GM19240 (cell line): ENCODE measurements around the gene GALNT18.

Experiments
- DNase-seq: peaks from one replicate; pipeline ENCODE4 v3.0.0; 2011; ENCODE audit warnings: low spot score; ENCODE audit not compliant: insufficient read length

GALNT18 gene

GRCh38 chr11:11501546-11502262 lies 120.1 kb downstream of the GALNT18 start:
- DNase-seq = no peak

GRCh38 chr11:11500744-11501487 lies 120.9 kb downstream of the GALNT18 start:
- DNase-seq = no peak

- DNase-seq = no peak
These were observed 122.5 kb downstream of the GALNT18 start for GRCh38 chr11:11499300-11499699.

DNA sequence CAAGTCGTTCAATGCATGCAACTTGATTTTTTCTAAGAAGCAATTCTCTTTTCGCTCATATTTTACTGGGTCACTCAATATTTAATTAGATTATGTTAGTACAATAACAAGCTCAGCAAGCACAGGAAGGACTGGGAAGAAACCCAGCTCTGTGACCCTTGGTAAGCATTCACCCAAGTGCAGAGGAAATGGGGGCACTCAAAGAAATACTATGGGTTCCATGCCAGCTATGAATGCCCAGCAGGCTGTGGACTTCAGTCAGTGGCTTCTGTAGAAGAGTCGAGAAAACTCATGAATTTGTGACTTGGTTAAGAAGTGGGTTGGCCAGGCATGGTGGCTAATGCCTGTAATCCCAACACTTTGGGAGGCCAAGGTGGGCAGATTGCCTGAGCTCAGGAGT lies 123.6 kb downstream of the GALNT18 start:
- DNase-seq = no peak

DNA sequence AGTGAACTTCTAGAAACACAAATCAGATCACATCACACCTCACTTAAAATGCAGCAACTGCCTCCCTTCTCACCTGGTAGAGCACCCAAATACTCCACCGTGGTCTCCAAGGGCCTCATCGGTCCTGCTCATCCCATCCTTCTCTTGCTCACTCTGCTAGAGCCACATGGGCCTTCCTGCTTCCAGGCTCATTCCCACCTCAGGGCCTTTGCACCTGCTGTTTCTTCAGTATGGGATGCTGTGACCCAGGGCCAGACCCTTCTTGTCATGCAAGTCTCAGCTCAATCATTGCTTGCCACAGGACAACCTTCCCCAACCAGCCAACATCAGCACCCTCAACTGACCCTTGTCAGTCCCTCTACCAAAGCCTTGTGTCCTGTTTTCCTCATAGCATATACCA lies 124.9 kb downstream of the GALNT18 start:
- DNase-seq = no peak

DNA sequence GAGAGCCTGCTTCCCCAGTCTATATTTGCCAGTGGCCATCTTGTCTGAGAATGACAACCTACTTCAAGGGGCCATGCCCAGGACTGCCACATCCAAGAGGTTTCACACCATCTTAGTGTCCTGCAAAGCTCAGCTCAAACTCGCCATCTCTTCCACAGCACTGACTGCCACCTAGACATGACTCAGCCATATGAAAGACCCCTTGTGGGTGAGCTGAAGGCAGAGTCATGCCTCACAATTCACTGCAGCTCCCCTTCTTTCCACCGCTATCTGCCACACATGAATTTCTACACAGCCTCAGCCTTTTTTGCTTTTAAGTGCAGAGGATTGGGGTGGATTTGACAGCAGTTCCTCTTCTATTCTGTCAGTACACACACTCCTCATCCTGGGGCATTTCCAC lies 127.5 kb downstream of the GALNT18 start:
- no peak for DNase-seq

- DNase-seq = no peak
These were observed 128.1 kb downstream of the GALNT18 start for GRCh38 chr11:11493698-11494097.

DNA sequence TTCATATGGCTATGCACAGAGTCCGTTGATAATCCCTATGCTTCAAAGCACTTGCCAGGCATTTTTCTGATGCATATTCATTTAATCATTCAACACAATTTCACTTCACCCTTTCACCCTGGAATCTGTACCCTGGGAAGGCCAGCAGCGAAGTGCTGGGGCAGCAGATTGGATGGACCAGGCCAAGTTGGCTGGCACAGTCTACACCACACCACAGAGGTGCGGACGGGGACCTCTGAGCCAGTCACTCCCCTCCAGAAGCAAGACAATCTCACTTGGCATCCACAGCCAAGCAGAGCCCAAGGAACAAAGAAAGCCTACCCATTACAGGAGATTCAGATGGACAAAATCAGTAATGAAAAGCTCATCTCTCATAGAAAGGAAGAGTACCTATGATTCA lies 130.2 kb downstream of the GALNT18 start:
- DNase-seq = no peak

GRCh38 chr11:11491014-11491413 lies 130.8 kb downstream of the GALNT18 start:
- DNase-seq = no peak

GRCh38 chr11:11486423-11486822 lies 135.4 kb downstream of the GALNT18 start:
- no peak for DNase-seq

DNA sequence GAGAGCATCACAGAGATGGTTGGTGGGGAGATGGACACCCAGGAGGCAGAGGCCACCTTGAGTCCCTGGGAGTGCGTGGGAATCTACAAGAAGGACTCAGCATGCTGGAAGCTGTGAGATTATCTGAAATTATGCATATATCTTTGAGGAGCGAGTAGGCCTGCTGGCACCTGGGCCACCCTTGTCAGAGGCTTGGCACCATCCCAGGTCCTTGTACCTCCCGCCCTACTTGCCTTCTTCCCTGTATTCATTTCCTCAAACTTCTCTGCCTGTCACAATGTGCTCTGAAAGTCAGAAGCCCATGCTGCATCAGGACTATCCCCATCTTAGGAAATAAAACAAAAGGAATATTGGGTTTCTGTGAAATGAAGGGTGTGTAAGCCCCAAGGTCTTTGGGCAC lies 135.8 kb downstream of the GALNT18 start:
- DNase-seq = no peak

DNA sequence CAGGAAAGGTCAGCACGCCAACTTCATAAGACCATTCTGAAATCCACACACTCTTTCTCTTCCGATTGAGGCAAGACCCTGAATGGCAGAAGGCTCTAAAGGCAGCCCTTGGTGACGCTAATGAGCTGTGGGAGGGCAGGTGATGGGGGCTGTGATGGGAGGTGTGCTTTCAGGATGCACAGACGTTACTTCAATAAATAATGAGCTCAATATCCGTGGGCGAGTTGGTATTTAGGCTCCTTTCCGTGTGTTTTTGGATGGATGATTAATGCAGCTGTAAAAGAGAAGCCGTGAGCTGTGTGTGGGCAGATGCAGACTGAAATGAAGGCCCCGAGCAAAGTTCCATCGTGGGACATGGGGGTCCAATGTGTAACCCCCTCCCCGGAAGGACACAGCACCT lies 138.2 kb downstream of the GALNT18 start:
- no peak for DNase-seq

DNA sequence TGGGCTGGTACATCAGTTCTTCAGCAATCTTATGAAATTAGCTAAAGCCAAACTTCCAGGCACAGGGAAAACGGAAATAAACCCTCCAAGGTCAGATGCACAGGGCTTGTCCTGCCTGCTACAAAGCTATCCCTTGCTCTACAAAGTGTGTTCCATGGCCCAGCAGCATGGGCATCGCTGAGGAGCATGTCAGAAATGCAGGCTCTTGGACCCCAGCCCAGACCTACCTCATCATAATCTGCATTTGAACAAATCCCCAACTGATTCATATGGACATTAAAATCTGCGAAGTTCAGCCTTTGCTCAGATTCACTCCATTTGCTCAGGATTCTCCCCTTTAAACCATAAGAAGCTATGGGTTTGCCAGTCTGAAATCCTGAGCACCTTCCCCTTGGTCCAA lies 139.1 kb downstream of the GALNT18 start:
- no peak for DNase-seq

GRCh38 chr11:11481371-11481770 lies 140.4 kb downstream of the GALNT18 start:
- no peak for DNase-seq

DNA sequence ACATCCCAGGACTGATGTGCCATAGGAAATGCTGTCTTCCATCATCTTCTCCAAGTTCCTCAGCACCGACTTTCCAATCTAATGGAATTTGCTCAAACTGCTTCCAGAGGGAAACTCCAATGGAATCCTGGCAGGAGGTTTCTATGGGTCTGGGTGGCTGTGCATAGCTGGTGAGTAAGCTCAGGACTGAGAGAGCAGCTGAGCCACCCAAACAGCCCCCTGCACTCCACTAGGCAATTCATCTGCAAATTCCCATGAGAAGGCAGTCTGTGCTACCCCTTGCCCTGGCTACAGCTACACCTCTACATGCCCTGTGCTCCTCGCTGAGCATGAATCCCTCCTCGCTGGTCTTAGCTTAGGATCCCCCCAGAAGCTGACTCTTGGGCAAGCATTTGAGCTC lies 140.8 kb downstream of the GALNT18 start:
- no peak for DNase-seq

- no peak for DNase-seq
These were observed 143.1 kb downstream of the GALNT18 start for GRCh38 chr11:11478687-11479086.

GRCh38 chr11:11477695-11478420 lies 143.9 kb downstream of the GALNT18 start:
- DNase-seq = no peak

DNA sequence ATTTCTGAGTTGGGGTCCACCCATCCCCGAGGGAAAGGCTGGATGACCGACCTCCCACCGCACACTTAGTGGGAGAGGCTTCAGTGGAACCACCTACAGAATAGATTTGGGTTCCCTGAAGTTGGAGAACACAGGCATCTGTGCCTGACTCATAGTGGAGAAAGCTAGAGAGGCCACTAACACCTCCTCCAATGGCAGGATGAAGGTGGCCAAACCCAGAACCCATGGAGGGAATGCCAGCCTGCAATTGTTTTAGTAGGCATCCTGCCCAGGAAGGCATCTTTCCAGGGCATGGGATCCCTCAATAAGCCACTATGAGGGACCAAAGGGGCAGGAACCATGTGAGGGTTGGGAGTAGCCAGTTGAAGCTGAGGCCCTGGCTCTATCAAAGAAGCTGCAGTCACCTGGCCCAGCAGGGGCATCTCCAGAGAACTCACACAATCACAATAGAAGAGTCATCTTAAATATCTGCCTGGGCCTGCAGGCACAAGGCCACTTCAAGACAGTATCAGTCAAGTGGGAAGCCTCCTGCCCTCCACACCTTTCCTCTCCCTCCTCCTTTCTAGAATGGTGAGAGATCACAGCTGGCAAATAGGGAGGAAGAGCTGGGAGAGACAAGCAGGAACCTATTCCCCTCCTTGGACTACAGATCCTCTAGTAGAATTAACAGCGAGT lies 144.7 kb downstream of the GALNT18 start:
- no peak for DNase-seq

DNA sequence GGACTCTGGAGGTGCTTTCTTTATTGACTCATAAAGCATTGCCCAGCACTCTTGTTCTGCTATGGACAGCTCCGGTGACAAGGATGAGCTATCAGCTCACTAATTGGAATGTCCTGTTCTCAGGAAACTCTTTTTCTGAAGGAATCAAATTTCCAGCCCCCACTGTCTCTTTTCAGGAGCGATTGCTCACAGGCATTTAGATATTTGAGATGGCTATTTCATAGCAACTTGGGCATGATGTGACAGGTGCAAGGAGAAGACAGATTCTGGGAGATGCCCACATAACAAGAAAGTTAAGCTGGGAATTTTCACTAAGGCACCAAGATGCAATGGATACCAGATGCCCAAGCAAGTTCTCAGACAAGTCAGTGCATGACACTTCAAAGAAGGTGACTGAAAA lies 145.3 kb downstream of the GALNT18 start:
- DNase-seq = no peak

GRCh38 chr11:11472106-11472505 lies 149.7 kb downstream of the GALNT18 start:
- no peak for DNase-seq

- DNase-seq = no peak
These were observed 150.6 kb downstream of the GALNT18 start for GRCh38 chr11:11471201-11471600.

DNA sequence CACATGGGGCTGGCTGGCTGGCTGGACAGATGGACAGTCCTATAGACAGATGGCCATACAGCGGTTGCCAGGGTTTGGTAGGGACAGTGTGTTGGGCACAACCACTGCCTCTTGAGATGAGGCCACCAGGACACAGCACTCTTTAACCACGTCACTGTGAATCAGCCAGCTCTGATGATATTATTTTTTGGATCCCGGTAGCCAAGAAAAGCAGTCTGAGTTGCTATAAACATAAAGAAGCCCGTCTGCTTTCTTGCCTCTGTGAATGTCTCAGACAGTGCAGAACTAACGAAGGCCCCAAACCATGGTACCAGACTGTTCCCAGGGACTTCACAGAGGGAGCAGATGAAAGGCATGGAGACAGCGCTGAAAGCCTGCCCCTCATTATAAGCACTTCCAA lies 152.9 kb downstream of the GALNT18 start:
- no peak for DNase-seq
